Panc1 (cell line): Measurements from ENCODE around the gene CCDC141. TPM values are rescaled to one million over a fixed set of nuclear protein-coding genes. Genes with fewer than 3 reads are reported as not detected.

Experiments
- ATAC-seq: fragments of 200-7000 bp; cut with Tn5 transposase; 2 replicates; pipeline ENCODE4 v1.9.1; 2020; ENCODE audit warnings: mild to moderate bottlenecking, moderate library complexity
- BruUV-seq: library from RNA; stranded (reverse); fragments of 400-500 nt; replicated peaks from 2 replicates; lab custom pipeline; 2021; lab: Mats Ljungman, UMichigan
- CTCF ChIA-PET: fragments of 300-600 bp; sonication (Branson Sonifier 250); formaldehyde crosslinking; loops from one replicate; lab custom pipeline; 2022; ENCODE audit warnings: antibody characterized with exemption; lab: Charles Lee
- POLR2A ChIA-PET: fragments of 300-600 bp; sonication (Branson Sonifier 250); formaldehyde crosslinking; loops from one replicate; lab custom pipeline; 2022; ENCODE audit warnings: antibody characterized with exemption; lab: Charles Lee
- DNase-seq: peaks from one replicate; pipeline ENCODE4 v3.0.0-alpha.2; 2010; ENCODE audit warnings: low read depth, low spot score
- H3K27ac ChIP-seq: 2 replicates; pipeline ENCODE4 v1.5.1; 2011; ENCODE audit warnings: mild to moderate bottlenecking, low read length, inconsistent platforms
- H3K27me3 ChIP-seq: fragments of 200-500 bp; sonication (Bioruptor generic); 2 replicates; pipeline ENCODE4 v1.6.0; 2014; ENCODE audit warnings: low read length, inconsistent platforms; ENCODE audit not compliant: control insufficient read depth, insufficient read depth
- H3K36me3 ChIP-seq: fragments of 200-500 bp; sonication (Bioruptor generic); 2 replicates; pipeline ENCODE4 v1.5.1; 2014; ENCODE audit warnings: inconsistent platforms, mild to moderate bottlenecking, low read length, moderate library complexity; ENCODE audit not compliant: control insufficient read depth, insufficient read depth
- H3K4me1 ChIP-seq: 2 replicates; pipeline ENCODE4 v1.5.1; 2011; ENCODE audit warnings: inconsistent platforms, mild to moderate bottlenecking, low read length, moderate library complexity; ENCODE audit not compliant: control insufficient read depth, insufficient read depth
- H3K4me3 ChIP-seq, 2 experiments: 2 replicates each; pipeline ENCODE4 v1.5.1; 2011 to 2012; ENCODE audit warnings: low read depth in 2 of 2, low read length in 2 of 2, mild to moderate bottlenecking in 2 of 2, inconsistent platforms in 1 of 2, moderate library complexity in 1 of 2
- H3K9me3 ChIP-seq: fragments of 200-500 bp; sonication (Bioruptor generic); 2 replicates; pipeline ENCODE4 v1.5.1; 2014; ENCODE audit warnings: low read depth, mild to moderate bottlenecking, inconsistent platforms, low read length, moderate library complexity; ENCODE audit not compliant: control insufficient read depth, insufficient read depth
- POLR2AphosphoS5 ChIP-seq: IDR thresholded peaks from 2 replicates; pipeline ENCODE4 v1.6.1; 2012; ENCODE audit warnings: mild to moderate bottlenecking, low read depth, low read length, moderate library complexity
- REST ChIP-seq, 2 experiments: IDR thresholded peaks; 2 replicates each; pipeline ENCODE4 v1.6.1; 2011 to 2012; ENCODE audit warnings: low read depth in 2 of 2, control low read depth in 1 of 2, low read length in 1 of 2, mild to moderate bottlenecking in 1 of 2, moderate library complexity in 1 of 2; ENCODE audit not compliant: insufficient read depth in 1 of 2
- SIN3A ChIP-seq: IDR thresholded peaks from 2 replicates; pipeline ENCODE4 v1.6.1; 2012; ENCODE audit warnings: low read depth, mild to moderate bottlenecking, low read length, moderate library complexity, borderline replicate concordance; ENCODE audit not compliant: insufficient read depth
- TCF7L2 ChIP-seq: IDR thresholded peaks from 2 replicates; pipeline ENCODE4 v1.6.1; 2011; ENCODE audit warnings: mild to moderate bottlenecking, low read depth, low read length, inconsistent platforms
- in situ Hi-C: cut with HindIII; loops from 2 replicates; pipeline ENCODE4 v1.10.0; 2016; ENCODE audit warnings: low sequenced_read_pairs, low pct_unique_long_range_greater_than_20kb
- intact Hi-C: fragments of 100-400 bp; cut with micrococcal nuclease; formaldehyde crosslinking; loops from one replicate; pipeline ENCODE4 v1.10.0; 2022; ENCODE audit not compliant: unreplicated experiment
- total RNA-seq: library from RNA; stranded (reverse); gene quantifications from one replicate; pipeline ENCODE4 v1.2.1, GENCODE V29; 2021; ENCODE audit not compliant: unreplicated experiment
- TF ChIP-seq, protein P1 (sequence below): fragments of 450-650 bp; IDR thresholded peaks from 2 replicates; pipeline ENCODE4 v1.5.1; 2017; ENCODE audit warnings: mild to moderate bottlenecking

CCDC141 gene
- total RNA-seq, 1 experiment from 2014 or later = 0.10 TPM

- BruUV-seq = no TSS peak
- Histone ChIP-seq H3K36me3 (no peaks in the 10 kb centered on the region), H3K9me3 (no peaks in the 10 kb centered on the region), H3K27ac (no peak overlapping the region), H3K27me3 (no peaks in the 10 kb centered on the region), H3K4me1 (no peaks in the 10 kb centered on the region), H3K4me3 (no peak overlapping the region)
- ATAC-seq (no peak), DNase-seq (no peak)
- in situ Hi-C loops = no loop called here
- ChIA-PET CTCF (no interaction called here), POLR2A (no interaction called here)
- no peak for TF ChIP-seq POLR2AphosphoS5
- TF ChIP-seq, protein P1, sequence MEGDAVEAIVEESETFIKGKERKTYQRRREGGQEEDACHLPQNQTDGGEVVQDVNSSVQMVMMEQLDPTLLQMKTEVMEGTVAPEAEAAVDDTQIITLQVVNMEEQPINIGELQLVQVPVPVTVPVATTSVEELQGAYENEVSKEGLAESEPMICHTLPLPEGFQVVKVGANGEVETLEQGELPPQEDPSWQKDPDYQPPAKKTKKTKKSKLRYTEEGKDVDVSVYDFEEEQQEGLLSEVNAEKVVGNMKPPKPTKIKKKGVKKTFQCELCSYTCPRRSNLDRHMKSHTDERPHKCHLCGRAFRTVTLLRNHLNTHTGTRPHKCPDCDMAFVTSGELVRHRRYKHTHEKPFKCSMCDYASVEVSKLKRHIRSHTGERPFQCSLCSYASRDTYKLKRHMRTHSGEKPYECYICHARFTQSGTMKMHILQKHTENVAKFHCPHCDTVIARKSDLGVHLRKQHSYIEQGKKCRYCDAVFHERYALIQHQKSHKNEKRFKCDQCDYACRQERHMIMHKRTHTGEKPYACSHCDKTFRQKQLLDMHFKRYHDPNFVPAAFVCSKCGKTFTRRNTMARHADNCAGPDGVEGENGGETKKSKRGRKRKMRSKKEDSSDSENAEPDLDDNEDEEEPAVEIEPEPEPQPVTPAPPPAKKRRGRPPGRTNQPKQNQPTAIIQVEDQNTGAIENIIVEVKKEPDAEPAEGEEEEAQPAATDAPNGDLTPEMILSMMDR = no peak
- no peak for TF ChIP-seq SIN3A
- no peak for TF ChIP-seq TCF7L2
- no peak for TF ChIP-seq REST (IDR thresholded peaks at IDR 0.05; ENCODE audit: insufficient read depth in 1 of 2, low read depth in 2 of 2, low read length in 1 of 2)
- intact Hi-C loops = no loop called here
These were observed 128.9 kb downstream of the CCDC141 start for GRCh38 chr2:178920916-178921513.

DNA sequence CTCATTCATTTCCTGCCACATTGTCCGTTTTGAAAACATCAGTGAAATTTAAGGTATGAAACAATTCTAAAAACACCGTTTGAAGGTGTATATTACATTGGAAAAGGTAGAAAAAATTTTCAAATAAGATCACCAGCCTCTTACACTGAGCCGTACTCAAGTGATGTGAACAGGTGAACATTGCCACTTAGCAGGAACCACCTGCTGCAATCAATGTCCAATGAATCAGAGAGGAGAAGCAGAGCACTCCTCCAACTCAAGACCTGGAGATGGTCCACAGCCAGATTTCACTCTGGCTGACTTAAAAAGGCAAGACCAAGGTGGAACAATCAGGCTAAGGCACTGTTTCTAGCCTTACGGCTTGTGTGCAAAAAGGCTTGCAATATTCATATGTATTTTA is 132.4 kb downstream of the CCDC141 start:
- H3K27me3 ChIP-seq = no peaks in the 10 kb centered on the region
- DNase-seq (no peak), ATAC-seq (no peak)
- in situ Hi-C loops (no loop called here), intact Hi-C loops (no loop called here)
- no peaks in the 10 kb centered on the region for H3K4me1 ChIP-seq
- ChIA-PET CTCF (no interaction called here), POLR2A (no interaction called here)
- BruUV-seq = no TSS peak
- TF ChIP-seq POLR2AphosphoS5 (no peak), SIN3A (no peak), TCF7L2 (no peak), REST (IDR thresholded peaks at IDR 0.05; ENCODE audit: insufficient read depth in 1 of 2, low read depth in 2 of 2, low read length in 1 of 2) (no peak)
- TF ChIP-seq, protein P1 = no peak
- no peaks in the 10 kb centered on the region for H3K9me3 ChIP-seq
- no peak overlapping the region for H3K27ac ChIP-seq
- no peaks in the 10 kb centered on the region for H3K36me3 ChIP-seq
- no peak overlapping the region for H3K4me3 ChIP-seq
